Mucosa of gallbladder (tissue), 1 donor: Measurements from ENCODE around the gene CLEC9A. TPM values are rescaled to one million over a fixed set of nuclear protein-coding genes. Genes with fewer than 3 reads are reported as not detected.
"Not testable (repeated sequence)": the region's sequence is repeated elsewhere in the genome, so short reads cannot be mapped to it uniquely, and the experiment has no call there.

Experiments used
- DNase-seq: peaks from one replicate; pipeline ENCODE4 v3.0.0-alpha.2; 2020; ENCODE audit warnings: low spot score
- total RNA-seq: library from RNA; stranded (reverse); gene quantifications from one replicate; pipeline ENCODE4 v1.2.1, GENCODE V29; 2021
- donor health status: DM: no; HTN: no; CAD: no.

Gene CLEC9A
- 1.2 TPM for total RNA-seq

DNA sequence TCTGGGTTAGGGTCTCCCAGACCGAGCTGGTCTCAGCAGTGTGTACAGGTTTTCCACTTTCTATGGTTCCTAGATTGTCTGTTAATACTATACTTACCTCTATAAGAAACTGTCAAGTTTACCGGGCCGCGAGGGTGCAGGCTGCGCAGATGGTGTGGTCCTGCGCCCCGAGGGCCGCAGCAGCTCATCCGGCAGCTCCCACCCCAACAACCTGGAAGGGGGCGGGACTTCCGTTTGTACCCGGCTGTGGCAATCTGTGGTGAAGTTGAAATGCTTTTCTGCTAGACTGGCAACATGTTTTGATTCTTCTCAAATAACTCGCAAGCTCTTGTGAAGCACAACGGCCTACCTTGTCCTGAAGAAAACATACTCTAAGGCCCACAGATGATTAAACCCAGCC is at the start of gene CLEC9A:
Gene CLEC9A (plus strand): TSS at position 237 of the 400 bp plus-strand sequence. CDS start 22,006 bp downstream, outside the sequence.
- no peak for DNase-seq

DNA sequence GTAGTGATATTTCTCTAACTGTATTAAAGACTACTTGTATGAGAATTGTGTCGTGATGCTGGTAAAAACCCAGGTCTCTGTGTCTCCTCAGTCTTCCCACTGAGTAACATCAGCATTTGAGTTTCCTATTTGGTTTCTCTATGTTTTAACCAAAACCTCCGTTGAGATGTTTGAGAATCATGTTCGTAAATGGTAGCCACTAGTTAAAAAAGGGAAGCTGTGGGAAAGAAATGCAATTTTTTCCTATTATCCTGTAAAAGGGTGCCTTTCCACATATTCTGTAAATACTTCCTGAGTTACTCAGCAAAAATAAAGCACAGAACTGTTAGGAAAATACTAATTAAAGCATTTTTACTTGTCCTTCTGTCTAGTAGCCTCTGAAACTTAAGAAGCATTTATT is 38.6 kb upstream of the CLEC9A start:
- DNase-seq, result no peak

- no peak for DNase-seq
Measured at GRCh38 chr12:9992296-9992695, 38.2 kb upstream of the CLEC9A start.

GRCh38 chr12:9999016-9999415 is 31.5 kb upstream of the CLEC9A start, which contains the start of gene CLEC1B:
Gene CLEC1B, minus strand, starts transcription at chr12:9999121. Its CDS starts 21 bp downstream, at chr12:9999100.
- no peak for DNase-seq

- no peak for DNase-seq
Measured at GRCh38 chr12:10001171-10001776, 29.2 kb upstream of the CLEC9A start.

DNA sequence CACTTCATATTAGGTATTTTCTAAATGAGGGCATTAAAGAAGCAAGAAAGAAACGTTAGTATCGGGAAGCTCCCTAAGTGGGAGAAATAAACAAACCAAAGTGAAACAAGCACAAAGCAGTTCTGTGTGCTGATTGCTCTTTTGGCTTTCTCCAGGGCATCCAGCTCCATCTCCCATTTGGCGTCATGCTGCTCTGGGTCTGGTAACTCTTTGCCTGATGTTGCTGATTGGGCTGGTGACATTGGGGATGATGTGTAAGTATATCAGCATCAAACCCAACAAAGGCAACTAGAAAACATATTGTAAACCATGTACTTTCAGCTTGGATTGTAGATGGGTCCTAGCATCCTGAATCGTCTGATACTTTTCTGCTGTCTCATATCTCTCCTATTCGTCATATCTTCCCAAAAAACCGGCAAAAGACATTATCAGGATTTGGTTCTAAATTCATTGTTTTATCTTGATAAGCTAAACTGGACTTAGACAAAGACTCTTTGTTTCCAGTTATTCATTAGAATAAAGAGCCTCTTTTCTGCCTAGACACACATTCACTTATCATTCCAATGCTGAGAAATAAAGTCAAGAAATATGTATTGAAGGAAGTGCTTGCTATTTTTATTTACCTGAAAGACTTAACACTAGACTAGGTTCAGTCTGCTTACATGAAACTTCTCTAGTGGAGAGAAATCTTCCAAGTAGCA is 17.7 kb upstream of the CLEC9A start:
- DNase-seq, result no peak

- DNase-seq, result no peak
Measured at GRCh38 chr12:10015450-10015849, 15.0 kb upstream of the CLEC9A start.

DNA sequence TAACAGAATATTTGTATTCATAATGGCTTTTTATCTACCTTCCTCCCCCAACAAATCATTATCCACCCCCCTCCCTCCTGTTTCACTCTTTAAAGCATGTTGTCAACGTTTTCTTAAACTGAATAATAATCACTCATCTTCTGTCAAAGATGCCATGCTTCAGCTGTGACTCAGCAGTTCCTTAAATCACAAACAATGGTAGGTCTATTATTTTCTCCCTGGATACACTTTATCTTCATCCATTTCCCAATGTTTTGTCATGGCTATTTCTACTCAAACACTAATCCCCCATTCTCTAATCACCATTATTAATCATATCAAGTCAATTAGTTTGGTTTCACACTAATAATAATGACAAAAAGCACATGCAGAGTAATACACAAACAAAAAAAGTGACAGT is 13.6 kb upstream of the CLEC9A start:
- DNase-seq, result no peak

GRCh38 chr12:10018386-10018785 is 12.1 kb upstream of the CLEC9A start:
- DNase-seq, result no peak

- no peak for DNase-seq
Measured at GRCh38 chr12:10021342-10021741, 9.1 kb upstream of the CLEC9A start.

DNA sequence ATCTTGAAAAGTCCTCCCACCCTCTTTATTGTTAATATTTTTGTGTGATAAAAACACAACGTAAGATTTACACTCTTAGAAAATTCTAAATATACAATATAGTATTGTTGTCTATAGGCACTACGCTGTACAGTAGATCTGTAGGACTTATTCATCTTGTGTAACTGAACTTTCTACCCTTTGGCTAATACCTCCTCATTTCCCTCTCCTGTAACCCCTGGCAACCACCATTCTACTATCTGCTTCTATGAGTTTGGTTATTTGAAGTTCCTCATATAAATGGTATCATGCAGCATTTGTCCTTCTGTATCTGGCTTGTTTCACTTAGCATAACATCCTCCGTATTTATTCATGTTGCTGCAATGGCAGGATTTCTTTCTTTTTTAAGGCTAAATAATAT is 5.2 kb upstream of the CLEC9A start:
- no peak for DNase-seq

- DNase-seq, result not testable (repeated sequence)
Measured at GRCh38 chr12:10026666-10027065, 3.8 kb upstream of the CLEC9A start.

DNA sequence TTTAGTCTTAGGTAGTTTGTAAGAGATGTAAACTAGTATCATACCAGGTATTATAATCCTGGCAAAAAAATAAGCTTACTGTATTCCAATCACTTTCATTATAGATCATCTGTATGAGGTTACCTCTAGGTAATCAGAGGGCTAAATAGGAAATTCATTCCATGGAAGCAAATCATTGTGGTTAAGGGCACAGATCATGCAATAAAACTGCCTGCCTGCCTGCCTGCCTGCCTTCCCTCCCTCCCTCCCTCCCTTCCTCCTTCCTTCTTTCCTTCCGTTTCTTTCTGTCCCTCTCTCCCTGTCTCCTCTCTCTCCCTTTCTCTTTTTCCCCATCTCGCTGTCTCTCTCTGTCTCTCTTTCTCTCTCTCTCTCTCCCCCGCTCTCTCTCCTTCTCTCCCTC is 3.2 kb upstream of the CLEC9A start:
- no peak for DNase-seq

GRCh38 chr12:10027721-10028120 is 2.8 kb upstream of the CLEC9A start:
- no peak for DNase-seq

DNA sequence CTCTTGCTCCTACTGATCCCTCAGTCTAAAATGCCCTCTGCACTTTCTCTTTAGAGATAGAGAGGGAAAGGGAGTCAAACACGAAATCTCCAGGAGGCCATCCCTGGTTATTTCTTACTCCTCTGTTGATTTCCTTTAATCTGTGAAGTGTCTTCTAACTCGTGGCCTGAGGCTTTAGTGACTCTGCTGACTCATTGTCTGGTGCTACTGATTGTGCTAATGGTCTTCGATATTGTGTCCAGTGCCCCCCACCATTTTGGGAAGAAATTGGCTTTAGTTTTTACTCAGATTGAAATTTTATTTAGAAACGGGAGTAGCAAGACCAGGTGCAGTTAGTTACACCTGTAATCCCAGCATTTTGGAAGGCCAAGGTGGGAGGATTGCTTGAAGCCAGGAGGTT is 839 bp downstream of the CLEC9A start:
- no peak for DNase-seq

DNA sequence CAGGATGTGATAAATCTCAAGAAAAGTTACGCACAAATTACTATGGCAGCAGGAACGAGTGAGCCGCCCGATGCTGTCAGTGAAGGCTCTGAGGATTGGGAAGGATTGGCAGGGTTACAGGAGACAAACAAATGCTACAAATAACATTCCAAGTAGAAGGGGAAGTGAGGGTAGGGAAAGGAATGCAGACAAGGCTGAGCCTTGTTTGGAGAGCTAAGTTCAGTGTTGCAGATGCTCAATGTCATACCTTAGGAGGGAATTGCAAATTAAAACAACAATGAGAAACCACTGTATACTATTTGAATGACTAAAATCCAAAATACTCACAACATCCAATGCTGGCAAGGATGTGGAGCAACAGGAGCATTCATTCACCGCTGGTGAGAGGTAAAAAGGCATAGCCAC is 1.3 kb downstream of the CLEC9A start:
- DNase-seq, result no peak

DNA sequence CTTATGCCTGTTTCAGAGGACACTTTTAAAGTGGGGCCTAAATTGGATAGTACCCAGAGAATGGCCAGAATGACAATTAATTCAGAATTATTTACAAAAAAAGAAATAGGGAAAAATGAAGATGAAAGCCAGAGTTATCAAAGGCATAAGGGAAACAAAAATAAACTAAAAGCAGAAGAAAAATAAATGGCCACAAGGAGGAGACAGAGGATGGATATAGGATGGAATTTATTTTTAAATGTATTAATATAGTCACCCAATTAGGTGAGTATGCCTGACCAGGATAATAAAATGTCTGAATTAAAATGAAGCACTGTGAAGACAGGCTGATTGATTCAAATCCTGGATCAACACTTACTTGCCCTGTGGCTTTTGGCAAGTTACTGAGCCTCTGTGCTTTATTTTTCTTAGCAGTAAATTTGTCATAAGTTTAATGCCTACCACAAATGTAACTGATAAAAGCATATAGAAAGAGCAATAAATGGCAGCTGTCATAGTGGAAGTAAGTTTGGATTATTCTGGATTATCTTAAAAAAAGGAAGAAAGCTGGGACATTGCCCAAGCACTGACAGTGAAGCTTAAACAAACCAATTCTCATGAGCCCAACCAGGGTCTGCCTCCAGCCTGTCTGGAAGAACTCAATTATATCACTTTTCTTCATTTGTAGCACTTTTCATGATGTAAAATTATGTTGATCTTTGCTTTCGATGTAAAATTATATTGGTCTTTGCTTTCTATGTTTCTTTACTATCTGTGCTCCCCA is 3.5 kb downstream of the CLEC9A start:
- DNase-seq, result no peak

- DNase-seq, result no peak
Measured at GRCh38 chr12:10042167-10042566, 11.7 kb downstream of the CLEC9A start.

DNA sequence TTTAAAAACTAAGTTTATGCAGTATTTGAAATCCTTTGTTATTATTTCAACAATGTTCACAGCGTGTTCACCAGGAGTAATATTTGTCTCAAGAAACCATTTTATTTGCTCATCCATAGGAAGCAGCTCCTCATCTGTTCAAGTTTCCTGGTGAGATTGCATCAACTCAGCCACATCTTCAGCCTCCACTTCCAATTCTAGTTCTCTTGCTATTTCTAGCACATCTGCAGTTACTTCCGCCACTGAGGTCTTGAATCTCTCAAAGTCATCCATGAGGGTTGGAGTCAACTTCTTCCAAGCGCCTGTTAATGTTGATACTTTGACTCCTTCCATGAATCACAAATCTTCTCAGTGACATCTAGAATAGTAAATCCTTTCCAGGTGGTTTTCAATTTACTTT is 18.0 kb downstream of the CLEC9A start:
- no peak for DNase-seq

- DNase-seq, result no peak
Measured at GRCh38 chr12:10052193-10052913, 21.9 kb downstream of the CLEC9A start.

DNA sequence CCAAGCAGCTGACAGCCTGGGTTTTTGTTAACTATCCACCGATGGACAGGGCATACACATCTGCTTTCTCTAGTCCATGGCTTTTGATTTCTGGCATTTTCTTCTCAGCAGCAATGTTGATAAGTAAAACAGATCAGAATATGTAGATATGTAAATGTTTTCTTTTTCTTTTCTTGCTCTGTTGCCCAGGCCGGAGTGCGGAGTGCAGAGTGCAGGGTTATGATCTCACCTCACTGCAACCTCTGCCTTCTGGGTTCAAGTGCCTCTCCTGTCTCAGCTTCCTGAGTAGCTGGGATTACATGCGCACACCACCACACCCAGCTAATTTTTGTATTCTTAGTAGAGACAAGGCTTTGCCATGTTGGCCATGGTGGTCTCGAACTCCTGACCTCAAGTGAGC is 27.9 kb downstream of the CLEC9A start:
- no peak for DNase-seq

- no peak for DNase-seq
Measured at GRCh38 chr12:10065241-10065640, 34.8 kb downstream of the CLEC9A start.
